Gastrocnemius medialis (tissue), 4 donors: ENCODE results near the gene CPB1.

Experiments used
- POLR2A ChIP-seq, 2 donors: fragments of 450-650 bp; IDR thresholded peaks; one replicate each; pipeline ENCODE4 v1.6.1; 2017; ENCODE audit warnings: antibody characterized with exemption in 2 of 2, mild to moderate bottlenecking in 2 of 2, moderate library complexity in 2 of 2
- TF ChIP-seq, protein P1 (sequence below), 5 experiments: fragments of 450-650 bp in 3 of 5; fragments of 200-600 bp in 2 of 5; sonication (generic) in 2 of 5; IDR thresholded peaks in 4 of 5; conservative IDR thresholded peaks in 1 of 5; 1 replicate in 4 of 5; 2 replicates in 1 of 5; pipeline ENCODE4 v1.5.1; 2016 to 2019; ENCODE audit warnings: antibody characterized with exemption in 5 of 5, mild to moderate bottlenecking in 3 of 5, moderate library complexity in 3 of 5

DNA sequence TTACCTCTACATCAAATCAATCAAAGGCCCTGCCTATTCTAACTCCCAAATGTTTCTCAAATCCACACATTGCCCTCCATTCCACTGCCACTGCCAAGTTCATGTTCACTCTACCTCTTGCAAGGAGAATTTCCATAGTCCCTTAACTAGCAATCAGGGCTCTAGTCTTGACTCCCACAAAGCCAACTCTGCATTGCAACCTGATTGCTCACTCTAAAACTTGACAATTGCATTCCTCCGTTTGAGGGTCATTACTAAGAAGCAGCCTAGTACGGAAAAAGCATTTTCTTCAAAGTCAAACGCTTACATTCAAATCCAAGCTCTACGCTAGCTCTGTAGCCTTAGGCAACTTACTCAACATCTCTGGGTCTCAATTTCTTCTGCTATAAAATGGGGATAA lies 38.6 kb downstream of the CPB1 start:
- no peak for TF ChIP-seq POLR2A (IDR thresholded peaks at IDR 0.05)
- TF ChIP-seq, protein P1, sequence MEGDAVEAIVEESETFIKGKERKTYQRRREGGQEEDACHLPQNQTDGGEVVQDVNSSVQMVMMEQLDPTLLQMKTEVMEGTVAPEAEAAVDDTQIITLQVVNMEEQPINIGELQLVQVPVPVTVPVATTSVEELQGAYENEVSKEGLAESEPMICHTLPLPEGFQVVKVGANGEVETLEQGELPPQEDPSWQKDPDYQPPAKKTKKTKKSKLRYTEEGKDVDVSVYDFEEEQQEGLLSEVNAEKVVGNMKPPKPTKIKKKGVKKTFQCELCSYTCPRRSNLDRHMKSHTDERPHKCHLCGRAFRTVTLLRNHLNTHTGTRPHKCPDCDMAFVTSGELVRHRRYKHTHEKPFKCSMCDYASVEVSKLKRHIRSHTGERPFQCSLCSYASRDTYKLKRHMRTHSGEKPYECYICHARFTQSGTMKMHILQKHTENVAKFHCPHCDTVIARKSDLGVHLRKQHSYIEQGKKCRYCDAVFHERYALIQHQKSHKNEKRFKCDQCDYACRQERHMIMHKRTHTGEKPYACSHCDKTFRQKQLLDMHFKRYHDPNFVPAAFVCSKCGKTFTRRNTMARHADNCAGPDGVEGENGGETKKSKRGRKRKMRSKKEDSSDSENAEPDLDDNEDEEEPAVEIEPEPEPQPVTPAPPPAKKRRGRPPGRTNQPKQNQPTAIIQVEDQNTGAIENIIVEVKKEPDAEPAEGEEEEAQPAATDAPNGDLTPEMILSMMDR (IDR thresholded peaks at IDR 0.05 in 4 of 5, conservative IDR thresholded peaks at IDR 0.05 in 1 of 5), result no peak
